Progenitor cell of endocrine pancreas (in vitro differentiated cells): ENCODE measurements around the gene C5orf52. TPM values are rescaled to one million over a fixed set of nuclear protein-coding genes. Genes with fewer than 3 reads are reported as not detected.
"Not testable (repeated sequence)": the region's sequence is repeated elsewhere in the genome, so short reads cannot be mapped to it uniquely, and the experiment has no call there.

Experiments used
- DNase-seq: peaks from one replicate; pipeline ENCODE4 v3.0.0; 2021; ENCODE audit warnings: low spot score; ENCODE audit not compliant: unreplicated experiment
- H3K27ac Mint-ChIP-seq: 2 replicates; pipeline ENCODE4 v1.8.0; 2021; ENCODE audit warnings: mild to moderate bottlenecking, moderate library complexity, mixed read lengths
- H3K27me3 Mint-ChIP-seq: 2 replicates; pipeline ENCODE4 v1.8.0; 2021; ENCODE audit warnings: mixed read lengths
- H3K36me3 Mint-ChIP-seq: 2 replicates; pipeline ENCODE4 v1.8.0; 2022; ENCODE audit warnings: mixed read lengths; ENCODE audit not compliant: insufficient read depth
- H3K4me1 Mint-ChIP-seq: 2 replicates; pipeline ENCODE4 v1.8.0; 2021; ENCODE audit warnings: low read depth, mixed read lengths
- H3K4me3 Mint-ChIP-seq: 2 replicates; pipeline ENCODE4 v1.8.0; 2021; ENCODE audit warnings: low read depth, mild to moderate bottlenecking, moderate library complexity, mixed read lengths
- H3K9me3 Mint-ChIP-seq: 2 replicates; pipeline ENCODE4 v1.8.0; 2021; ENCODE audit warnings: low read depth, mixed read lengths
- CTCF ChIP-seq: fragments of 200-600 bp; sonication (generic); IDR thresholded peaks from one replicate; pipeline ENCODE4 v1.5.0; 2021; ENCODE audit warnings: antibody characterized with exemption, mild to moderate bottlenecking; ENCODE audit not compliant: unreplicated experiment
- total RNA-seq: library from RNA; stranded (reverse); gene quantifications from 2 replicates; pipeline ENCODE4 v1.2.1, GENCODE V29; 2021

The C5orf52 gene
- total RNA-seq, 1 donor from 2014 or later, result not detected

DNA sequence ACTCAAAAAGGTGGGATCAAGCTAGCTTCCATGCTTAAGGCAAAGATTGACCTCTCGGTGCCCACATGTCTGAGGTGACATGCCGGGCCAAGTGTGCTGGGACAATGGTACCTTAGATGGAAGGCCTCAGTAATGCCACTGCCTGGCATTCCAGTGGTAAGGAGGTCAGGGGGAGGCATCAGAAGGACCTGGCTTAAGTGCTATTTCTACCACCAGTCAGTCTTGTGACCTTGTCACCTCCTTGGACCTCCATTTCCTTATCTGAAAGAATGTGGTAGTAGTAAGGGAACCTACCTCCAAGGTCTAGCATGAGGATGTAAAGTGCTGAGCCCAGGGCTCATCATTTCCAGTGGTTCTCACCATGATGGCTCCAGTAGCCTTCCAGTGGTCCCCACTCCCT, 8.9 kb downstream of the C5orf52 start:
- no peaks in the 10 kb centered on the region for H3K27me3 Mint-ChIP-seq
- DNase-seq, result no peak
- H3K27ac Mint-ChIP-seq, result no peak overlapping the region
- H3K4me3 Mint-ChIP-seq, result no peak overlapping the region
- H3K36me3 Mint-ChIP-seq, result no peaks in the 10 kb centered on the region
- no peaks in the 10 kb centered on the region for H3K9me3 Mint-ChIP-seq
- TF ChIP-seq CTCF, result no peak
- H3K4me1 Mint-ChIP-seq, result peaks cover 2% of the 10 kb centered on the region

GRCh38 chr5:157681048-157681447, 9.7 kb downstream of the C5orf52 start:
- H3K36me3 Mint-ChIP-seq, result no peaks in the 10 kb centered on the region
- H3K27me3 Mint-ChIP-seq, result no peaks in the 10 kb centered on the region
- peaks cover 5% of the 10 kb centered on the region for H3K4me1 Mint-ChIP-seq
- no peak for DNase-seq
- H3K4me3 Mint-ChIP-seq, result no peak overlapping the region
- no peak for TF ChIP-seq CTCF
- no peaks in the 10 kb centered on the region for H3K9me3 Mint-ChIP-seq
- no peak overlapping the region for H3K27ac Mint-ChIP-seq

DNA sequence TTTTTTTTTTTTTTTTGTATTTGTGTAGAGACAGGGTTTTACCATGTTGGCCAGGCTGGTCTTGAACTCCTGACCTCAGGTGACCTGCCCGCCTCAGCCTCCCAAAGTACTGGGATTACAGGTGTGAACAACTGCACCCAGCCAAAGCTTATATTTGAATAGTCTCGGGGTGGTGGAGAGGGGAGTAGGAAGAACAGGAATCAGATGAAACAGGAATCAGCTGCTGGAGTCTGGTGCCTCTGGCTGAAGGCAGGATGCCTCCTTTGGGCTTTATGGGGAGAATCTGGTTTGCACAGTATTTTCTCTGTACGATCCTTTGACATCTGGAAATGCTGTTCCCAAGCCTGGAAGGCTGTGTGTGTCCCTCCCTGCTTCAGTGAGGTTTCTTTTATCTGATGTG, 10.9 kb downstream of the C5orf52 start:
- Mint-ChIP-seq H3K27ac (no peak overlapping the region), H3K27me3 (no peaks in the 10 kb centered on the region), H3K9me3 (no peaks in the 10 kb centered on the region), H3K4me3 (no peak overlapping the region), H3K4me1 (peaks cover 13% of the 10 kb centered on the region), H3K36me3 (no peaks in the 10 kb centered on the region)
- TF ChIP-seq CTCF, result no peak
- no peak for DNase-seq

GRCh38 chr5:157686276-157687197, 15.2 kb downstream of the C5orf52 start:
- H3K9me3 Mint-ChIP-seq, DNase-seq, H3K36me3 Mint-ChIP-seq, H3K27me3 Mint-ChIP-seq, H3K4me3 Mint-ChIP-seq: not testable (repeated sequence)
- peaks cover 12% of the 10 kb centered on the region for H3K4me1 Mint-ChIP-seq
- peak overlapping the region; percentile 23 for H3K27ac Mint-ChIP-seq

DNA sequence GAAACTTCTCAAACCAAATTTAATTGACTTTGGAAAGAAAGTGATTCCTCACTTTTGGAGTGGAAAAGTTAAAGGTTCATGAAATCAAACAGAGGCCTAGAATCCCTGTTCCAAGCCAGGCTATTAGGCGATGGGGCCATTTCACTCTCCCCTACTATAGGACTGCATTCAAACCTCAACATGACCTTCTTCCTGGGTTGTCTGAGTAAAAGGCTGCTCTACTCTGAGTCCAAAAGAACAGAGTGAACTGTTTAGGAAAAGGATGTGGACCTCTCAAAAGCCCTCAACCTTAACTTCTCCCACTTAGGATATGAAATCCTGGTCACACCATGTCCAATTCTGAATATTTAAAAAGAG, 15.8 kb downstream of the C5orf52 start:
- H3K27me3 Mint-ChIP-seq, result no peaks in the 10 kb centered on the region
- H3K36me3 Mint-ChIP-seq, result no peaks in the 10 kb centered on the region
- H3K9me3 Mint-ChIP-seq, result peaks cover 8% of the 10 kb centered on the region
- H3K27ac Mint-ChIP-seq, result no peak overlapping the region
- no peak for TF ChIP-seq CTCF
- H3K4me1 Mint-ChIP-seq, result peaks cover 12% of the 10 kb centered on the region
- no peak for DNase-seq
- H3K4me3 Mint-ChIP-seq, result no peak overlapping the region
